Esophagus mucosa (tissue), 1 donor: ENCODE measurements around the gene RASGRF2. TPM values are rescaled to one million over a fixed set of nuclear protein-coding genes. Genes with fewer than 3 reads are reported as not detected.

Experiments
- ATAC-seq: fragments of 200-7000 bp; cut with Tn5 transposase; one replicate; pipeline ENCODE4 v1.9.1; 2020
- total RNA-seq: library from RNA; stranded (reverse); gene quantifications from one replicate; pipeline ENCODE4 v1.2.4, GENCODE V29; 2023
- donor health status: DM: yes; HTN: yes; CAD: no.

The RASGRF2 gene
- total RNA-seq, 1 donor from 2014 or later, result 1.1 TPM

DNA sequence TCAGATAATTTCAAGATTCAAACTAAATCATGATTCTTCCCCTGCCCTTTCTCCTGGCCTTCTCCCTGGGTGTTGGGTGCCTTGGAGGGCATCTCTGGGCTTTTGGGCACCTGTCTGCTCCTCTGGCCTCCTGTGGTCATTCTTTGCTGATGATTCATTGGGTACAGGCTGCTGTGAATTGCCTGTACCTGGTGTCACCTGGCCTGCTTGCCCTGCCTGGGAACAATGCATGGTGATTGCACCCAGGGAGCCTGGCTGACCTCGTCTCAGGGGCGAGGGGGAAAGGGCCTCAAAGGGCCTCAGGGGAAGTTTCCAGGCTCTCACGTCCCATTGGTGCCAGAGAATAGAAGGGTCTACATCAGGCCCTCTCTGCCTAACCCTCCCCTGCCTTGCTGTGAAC lies 252.9 kb downstream of the RASGRF2 start:
- ATAC-seq, result peak; percentile 48

DNA sequence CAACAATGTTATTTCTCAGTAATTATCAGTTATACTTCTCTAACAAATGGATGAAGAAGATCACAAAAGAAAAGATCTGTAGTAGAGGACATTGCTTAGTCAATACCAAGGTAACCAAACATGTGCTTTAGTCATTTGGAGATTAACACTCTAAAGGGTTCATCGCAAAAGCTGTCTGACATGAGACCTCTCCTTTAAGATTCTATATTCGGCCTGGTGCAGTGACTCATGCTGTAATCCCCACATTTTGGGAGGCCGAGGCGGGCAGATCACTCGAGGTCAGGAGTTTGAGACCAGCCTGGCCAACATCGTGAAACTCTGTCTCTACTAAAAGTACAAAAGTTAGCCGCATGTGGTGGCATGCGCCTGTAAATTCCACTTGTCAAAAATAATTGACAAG lies 254.7 kb downstream of the RASGRF2 start:
- no peak for ATAC-seq

DNA sequence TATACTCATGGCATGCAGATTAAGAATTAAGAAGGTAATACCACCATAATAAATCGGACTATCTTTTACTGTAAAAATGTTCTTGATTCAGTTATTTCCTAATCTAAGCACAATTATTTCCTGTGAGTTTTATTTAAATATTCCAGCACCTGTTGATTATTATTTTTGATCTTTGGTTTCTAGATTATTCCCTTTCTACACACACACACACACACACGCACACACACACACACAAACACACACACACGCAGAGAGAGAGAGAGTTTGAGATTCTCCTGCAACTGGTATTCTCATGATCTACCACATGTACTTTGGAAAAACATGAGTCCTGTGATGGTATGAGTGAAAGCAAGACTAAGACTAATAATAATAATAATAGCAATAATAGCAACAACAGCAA lies 256.0 kb downstream of the RASGRF2 start:
- ATAC-seq, result no peak

DNA sequence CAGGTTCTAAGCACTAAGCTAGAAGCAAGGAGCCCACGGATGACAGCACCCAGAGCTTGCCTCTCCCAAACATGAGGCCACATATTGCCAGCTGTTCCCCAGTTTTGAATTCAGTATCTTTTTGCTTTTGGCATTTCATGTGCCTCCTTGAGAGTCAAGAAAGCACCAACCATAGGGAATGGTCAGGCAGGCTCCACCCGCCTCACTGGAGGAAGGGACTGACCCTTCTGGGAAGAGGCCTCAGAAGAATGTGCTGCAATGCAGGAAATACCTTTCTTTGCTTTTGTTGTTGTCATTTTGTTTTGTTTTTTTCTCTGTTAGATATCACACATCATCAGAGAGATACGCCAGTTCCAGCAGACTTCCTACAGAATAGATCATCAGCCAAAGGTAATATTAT lies 259.2 kb downstream of the RASGRF2 start:
- no peak for ATAC-seq

DNA sequence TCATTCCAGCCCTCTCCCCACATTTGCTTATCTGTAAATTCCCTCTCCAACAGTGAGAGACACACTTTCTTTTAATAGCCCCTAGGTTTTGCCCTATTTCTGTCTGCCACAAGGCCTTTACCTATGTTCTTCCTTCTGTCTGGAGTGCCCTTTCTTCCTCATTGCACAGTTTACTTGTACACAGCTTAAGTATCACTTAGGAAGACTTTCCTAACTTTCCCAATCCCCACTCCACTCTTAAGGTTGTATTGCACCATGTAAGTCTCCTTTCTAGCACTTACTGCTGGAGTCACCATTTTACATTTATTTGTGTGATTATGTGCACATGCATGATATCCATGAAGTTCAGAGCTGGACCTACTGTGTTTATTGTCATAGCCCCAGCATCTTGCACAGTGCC lies 262.1 kb downstream of the RASGRF2 start:
- ATAC-seq, result no peak

DNA sequence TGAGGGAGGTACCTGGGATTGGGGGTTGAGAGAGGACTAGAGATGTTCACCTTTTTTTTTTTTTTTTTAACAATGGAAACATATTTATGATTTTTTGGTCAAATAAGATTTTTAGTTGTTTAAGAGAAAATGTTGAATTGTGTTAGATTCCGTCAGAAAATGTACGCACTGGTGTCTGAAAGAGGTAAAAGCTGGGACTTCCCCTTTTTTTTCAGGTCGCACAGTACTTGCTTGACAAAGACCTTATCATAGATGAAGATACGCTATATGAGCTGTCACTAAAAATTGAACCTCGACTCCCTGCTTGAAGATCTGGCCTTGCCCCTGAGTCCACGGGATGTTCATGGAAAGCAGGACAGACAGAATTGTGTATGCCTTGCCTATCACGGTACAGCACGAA lies 265.3 kb downstream of the RASGRF2 start:
- ATAC-seq, result no peak

DNA sequence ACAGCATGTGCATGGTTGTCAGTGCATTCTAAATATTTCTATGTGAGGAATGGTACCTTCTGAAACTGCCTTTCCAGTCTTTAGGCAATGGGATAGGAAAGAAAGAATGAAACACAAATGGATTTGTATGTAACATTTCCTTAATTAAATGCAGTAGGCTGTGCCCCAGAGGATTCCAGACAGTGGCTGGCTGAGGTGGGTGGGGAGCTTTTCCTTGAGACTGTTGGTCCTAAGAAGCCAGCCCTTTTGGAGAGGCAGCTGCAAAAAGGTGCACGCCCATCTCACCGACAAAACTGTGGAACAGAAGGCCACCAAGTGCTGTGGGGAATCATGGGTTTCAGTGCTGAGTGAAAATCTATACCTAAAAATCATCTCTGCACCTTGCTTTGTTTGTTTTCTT lies 266.1 kb downstream of the RASGRF2 start:
- no peak for ATAC-seq

DNA sequence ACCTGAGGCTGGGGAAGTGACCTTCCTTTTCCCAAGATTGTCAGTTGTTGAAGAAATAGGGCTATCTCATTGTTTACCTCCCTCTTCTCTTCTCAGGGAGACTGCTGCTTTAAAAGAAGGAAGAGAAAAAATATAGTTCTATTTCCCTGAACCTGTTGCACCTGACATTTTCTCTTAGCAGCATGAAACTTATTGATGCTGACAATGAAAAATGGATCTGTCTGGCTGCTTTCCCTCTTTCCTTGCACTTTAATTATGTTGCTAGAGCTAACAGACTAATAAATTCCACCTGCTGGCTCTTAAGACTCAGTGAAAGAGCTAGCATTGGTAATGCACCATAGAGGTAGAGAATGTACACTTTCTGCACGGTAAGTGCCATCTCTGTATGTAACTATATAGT lies 266.8 kb downstream of the RASGRF2 start:
- ATAC-seq, result no peak

DNA sequence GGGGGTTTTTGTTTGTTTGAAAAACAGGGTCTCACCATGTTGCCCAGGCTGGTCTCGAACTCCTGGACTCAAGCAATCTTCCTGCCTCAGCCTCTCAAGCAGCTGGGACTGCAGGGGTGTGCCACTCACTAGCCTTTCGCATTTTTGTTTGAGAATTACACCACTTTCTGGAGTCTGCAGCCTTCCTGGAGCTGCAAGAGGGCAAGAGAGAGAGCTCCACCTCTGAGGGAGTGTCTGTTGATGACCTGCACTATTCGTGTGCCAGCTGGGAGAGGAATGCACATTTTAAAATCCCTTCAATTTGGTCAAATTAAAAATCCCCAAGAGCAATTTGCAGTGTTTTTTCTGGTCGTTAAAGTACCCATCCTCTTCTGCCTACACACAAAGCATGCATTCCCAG lies 267.9 kb downstream of the RASGRF2 start:
- ATAC-seq, result no peak

DNA sequence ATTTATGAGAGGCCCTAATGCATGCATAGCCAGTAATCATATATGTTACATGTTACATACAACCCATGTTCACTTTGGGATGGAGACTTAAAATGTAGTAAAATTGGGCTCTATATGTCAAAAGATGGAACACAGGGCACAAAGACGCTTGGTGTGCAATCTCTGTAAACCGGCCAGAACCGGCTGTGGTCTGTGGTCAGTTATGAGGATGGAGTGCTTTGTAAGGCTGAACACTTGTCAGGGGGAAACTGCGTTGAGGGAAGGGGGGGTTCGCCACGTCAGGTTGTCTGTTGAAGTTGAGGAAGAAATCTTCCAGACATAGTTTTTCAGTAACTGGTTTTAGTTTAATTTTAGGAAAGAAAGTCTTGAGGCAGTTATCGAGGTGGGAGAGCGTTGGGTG lies 270.3 kb downstream of the RASGRF2 start:
- ATAC-seq, result no peak

DNA sequence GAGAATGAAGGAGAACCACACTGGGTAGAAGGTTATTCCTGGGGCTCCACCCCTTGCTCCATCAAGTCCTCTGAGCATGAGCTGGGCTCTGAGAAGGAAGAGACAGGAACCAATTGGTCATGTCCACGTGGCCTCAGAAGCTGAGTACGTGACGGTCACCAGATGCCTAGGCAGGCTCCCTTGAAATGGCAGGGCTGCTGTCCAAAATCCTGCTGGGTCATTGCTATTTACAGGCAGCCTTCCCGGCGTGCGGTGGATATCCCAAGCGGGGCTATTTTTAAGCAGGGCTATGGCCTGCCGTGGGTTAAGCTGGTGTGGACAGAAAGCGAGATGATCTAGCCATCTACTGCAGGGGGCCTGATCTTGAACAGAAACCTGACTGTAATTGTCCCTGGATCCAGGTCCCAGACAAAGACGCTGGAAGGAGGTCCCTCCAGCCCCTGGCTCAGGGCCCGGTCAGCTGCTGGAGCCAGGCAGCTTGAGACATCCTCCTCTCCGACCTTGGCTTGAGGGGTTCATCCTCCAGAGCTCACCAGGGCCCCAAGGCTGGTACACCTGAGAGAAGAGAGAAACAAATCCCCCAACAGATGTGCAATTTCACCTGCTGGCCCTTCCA lies 272.4 kb downstream of the RASGRF2 start:
- no peak for ATAC-seq

DNA sequence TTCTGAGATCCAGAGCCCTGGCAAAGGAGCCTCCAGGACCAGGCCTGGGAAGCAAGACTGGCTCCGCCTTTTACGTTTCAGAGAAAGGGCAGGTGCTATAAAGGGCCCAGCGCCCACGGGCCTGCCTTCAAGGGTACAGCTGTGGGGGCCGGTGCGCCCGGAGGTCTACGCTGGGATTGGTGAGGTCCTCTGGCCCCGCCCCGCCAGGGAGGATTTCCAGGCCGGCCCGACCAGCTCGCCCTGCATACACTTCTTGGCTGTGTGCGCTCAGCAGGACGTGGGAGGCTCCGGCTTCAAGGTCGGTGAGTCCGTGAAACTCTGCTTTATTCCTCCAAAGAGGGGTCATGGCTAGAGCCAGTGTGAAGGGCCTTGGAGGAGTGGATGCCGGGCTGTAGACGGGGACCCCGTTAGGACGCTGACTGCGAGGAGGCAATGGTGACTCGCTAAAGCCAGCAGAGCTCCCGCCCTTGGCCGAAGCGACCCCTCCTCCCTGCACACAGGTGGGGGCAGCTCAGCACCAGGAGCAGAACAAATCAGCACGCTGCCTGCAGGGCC lies 273.0 kb downstream of the RASGRF2 start, which contains the start of gene CKMT2:
Gene CKMT2 (plus strand): TSS at position 243 of the 555 bp plus-strand sequence. CDS start 17,811 bp downstream, outside the sequence.
- ATAC-seq, result peak; percentile 73

DNA sequence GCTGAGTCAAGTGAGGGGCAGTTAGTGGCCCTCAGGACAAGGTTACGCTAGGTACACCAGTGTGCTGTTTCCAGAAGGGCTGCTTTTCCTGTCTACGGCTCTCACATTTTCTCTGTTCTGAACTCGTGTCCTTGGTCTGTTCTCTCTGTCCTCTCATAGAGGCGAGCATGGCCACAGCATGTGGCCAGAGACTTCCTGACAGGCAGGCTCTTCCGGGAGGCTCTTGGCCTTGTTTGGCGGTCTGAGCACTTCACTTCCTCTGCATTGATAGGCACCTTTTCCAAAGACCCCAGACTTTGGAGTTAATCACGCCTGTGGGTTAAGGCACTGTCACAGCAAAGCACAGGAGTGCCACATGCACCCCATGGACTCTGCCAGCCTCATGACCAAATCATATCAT lies 274.1 kb downstream of the RASGRF2 start:
- no peak for ATAC-seq

DNA sequence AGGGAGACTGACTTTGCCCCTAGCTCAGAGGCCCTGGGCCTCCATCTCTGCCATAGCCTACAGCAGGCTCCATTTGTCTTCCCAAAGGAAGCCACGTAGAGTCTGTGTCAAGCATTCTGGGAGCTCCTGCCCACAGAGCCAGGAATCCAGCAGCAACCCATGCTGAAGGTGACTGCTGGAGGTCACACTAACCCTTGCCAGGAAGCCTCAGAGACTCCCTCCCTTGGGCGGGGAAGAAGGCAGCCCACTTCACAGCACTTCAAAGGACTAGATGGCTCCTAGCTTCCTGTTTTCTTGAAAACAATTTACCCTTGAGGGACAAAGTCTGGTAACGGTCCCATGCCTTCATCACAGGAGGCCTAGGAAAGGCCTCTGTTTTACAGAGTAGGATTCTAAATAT lies 274.6 kb downstream of the RASGRF2 start:
- no peak for ATAC-seq

DNA sequence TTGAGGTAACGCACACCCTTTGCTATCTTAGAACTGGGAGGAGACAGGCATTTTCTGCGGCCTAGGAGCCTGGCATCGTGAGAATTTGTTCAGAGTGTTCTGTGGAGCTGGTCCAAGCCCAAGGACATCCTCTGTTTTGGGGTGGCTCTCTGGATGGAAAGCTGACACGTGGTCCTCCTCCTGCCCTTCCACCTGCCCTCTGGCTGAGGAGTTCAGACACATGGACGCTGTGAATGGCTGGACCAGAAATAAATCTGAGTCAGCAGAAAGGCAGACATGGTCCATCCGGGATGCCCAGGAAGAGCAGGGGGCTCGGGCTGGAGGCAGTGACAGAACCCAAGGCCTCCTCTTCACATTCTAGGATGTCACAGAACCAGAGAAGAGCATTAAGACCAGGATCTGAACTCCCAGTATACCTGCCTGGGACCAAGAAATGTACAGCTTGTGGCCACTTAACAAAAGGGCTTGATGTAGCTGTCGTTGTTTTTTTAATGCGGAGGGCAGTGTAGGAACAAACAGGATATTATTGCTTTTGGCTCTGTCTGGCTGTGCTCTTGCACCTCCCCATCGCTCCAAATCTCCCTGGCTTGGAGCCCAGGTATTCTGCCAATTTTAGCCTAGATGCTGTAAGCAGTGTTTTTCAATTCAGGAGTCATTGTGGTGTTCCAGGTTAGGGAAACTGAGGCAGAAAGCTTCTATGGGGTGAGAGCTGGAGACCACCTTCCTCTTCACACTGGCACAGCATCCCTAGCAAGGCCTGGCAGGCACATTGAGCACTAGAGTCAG lies 275.3 kb downstream of the RASGRF2 start:
- no peak for ATAC-seq

DNA sequence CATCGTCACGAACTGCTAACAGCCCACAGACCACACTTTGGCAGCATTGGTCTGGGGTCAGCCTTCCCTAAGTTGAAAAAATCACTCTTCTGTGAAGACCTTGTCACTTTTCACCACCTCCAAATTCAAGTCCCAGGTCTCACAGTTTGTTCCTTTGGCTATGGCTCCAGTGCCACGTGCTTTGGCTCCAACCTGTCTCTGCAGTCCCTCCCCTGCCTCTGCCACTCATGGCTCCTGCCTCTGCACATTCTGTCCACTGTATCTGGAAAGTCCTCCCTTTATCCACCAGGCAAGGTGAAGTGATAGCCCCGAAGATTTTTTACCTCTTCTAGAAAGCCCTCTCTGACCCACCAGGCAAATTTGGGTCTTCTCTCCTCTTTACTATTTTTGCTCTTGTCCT lies 278.3 kb downstream of the RASGRF2 start:
- no peak for ATAC-seq

DNA sequence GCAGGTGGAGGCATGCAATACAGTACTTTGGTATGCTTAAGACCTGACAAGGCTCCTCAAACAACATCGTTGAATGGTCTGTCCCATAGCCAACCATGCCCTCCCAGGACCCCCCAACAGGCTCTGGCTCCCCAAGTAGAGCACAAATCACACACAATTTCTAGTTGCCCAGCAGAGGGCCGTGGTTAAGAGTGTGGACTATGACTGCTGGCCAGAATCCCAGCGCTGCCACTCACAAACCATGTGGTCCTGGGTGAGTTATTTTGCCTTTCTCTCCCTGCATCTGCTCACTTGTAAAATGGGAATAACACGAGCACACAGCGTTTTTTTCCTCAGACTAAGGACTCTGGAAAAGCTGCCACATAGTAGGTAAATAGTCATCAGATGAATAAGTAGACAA lies 279.4 kb downstream of the RASGRF2 start:
- no peak for ATAC-seq

DNA sequence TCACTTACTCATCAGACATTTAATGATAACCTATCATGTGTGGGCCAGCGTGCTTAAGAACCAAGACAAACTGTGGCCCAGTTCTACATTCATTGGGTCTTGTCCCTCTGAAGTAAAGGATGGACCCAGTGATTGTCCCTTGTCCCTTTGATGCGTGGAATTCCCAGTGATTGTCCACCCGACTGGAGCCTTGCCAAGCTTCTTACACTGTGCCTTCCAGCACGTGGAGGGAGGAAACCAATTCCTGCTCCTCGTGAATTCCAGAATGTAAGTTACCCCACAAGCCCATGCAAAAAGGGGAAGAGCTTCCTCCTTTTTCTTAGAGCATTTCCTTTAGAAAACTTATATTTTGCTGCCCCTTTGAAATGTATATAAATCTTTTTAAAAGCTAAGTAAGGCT lies 280.8 kb downstream of the RASGRF2 start:
- no peak for ATAC-seq

DNA sequence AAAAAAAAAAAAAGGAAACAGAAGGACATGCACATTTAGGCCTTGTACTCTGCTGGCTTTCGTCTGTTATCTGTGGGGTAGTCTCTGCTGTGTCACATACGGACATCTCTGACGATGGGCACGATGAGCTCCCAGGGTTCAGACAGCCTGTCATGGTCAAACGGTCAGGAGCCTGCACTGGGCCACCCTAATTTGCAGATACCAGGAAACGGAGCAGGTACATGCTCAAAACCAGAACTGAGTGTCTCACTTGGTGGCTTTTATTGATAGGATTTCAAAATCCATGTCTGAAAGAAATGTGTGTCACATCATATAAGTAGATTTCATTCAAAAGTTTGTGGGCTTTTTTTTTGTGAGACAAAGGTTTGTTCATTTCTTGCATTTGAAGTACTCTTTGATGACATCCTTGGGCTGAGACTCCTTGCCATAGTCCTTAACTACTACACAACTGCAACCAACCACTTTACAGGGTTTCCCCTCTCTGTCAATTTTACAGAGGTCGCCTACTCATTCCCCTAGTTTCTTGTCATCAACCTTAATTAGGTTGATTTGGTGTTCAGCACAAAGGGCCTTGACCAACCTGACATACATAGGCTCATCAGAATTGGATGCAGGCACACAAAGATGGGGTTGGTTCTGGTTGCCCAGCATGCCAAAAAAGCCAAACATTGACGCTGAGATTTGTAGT lies 281.9 kb downstream of the RASGRF2 start:
- ATAC-seq, result no peak

DNA sequence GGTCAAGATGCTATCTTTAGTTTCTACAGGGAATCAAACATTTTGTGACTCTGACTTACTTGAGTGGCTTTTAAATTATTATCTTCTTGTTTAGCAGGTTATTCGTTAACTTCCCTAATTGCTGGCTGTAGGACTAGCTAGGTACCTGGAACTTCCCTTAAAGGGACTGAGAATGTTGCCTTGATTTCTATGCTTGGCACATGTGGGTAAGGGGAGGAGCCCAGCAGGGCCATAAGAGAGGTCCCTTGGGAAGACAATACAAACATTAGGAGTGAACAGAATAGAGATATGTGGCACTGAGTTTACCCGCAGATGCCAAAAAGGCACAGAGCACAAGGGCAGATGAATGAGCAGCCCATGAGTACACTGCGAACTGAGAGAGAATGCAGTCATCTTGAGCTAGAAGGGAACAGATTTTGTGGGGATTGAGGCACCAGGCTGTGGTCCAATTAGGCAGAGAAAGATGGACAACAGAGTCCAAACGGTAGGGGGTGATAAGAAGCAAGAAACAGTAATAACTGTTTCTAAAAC lies 282.8 kb downstream of the RASGRF2 start:
- ATAC-seq, result no peak

DNA sequence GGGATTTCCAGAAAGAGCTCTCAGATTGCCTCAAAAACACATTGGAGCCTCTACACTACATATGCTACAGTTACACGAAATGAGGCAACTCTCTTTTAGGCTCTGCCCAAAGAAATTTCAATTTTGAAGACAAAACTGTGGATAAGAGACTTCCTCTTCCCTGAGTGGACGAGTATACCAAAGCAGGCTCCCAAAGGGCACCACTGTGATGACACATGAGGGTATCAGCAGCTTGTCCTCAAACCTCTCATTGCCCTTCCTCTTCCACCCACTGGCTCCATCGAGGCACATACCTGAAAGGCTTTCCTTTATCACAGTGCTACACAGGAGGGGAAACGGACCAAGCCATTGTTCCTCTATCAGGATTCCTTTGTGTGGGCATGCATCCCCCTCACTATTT lies 284.3 kb downstream of the RASGRF2 start:
- ATAC-seq, result no peak

DNA sequence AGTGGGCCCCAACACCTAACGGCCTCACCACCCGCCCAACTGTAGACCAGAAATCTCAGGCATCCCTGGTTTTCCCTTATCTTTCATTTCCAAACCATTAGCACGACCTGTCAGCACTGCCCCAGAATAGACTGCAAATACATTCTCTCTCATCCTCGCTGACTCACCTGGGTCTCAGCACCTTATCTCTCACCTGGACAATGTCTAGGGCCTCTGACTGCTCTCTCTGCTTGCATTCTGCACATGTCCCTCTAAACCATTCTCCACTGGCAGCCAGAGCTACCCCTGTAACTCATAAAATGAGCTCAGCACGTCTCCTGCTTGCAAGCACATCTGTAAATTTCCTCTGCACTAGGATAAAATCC lies 285.7 kb downstream of the RASGRF2 start:
- no peak for ATAC-seq

DNA sequence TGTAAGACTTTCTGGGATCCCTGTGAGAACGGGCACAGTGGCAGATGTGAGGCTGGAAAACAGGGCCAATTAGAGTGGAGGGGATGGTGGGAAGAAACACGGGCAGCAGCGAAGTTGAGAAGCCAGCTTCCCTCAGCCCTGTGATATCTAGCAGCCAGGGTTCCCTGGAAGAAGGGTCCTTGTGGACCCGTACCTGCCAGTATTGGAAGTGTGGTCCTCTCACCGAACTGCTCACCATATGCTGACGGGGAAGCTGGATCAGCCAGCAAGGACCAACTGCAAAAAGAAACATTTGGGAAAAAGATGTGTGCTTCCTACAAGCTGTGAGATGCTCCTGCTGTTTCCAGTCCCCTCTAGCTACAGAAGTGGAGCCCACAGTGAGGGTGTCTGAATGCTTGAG lies 286.5 kb downstream of the RASGRF2 start:
- ATAC-seq, result no peak
